ENCODE data around the gene GYS1.

Gene GYS1

GRCh38 chr19:48963371-48964204 is 29.5 kb downstream of the GYS1 start:
- peak; percentile 78 for DNase-seq (ENCODE audit: low spot score)

DNA sequence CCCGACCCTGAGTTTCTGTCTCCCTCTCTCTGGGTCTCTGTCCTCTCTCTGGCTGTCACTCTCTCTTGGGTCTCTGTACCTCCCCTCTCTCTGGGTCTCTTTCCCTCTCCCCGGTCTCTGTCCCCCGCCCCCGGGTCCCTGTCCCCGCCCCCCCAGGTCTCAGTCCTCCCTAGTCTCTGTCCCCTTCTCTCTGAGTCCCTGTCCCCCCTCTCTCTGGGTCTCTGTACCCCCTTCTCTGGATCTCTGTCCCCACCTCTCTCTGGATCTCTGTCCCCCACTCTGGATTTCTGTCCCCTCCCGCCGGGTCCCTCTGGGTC is 30.3 kb downstream of the GYS1 start:
- DNase-seq (ENCODE audit: low spot score), result no peak

GRCh38 chr19:48962029-48962848 is 30.9 kb downstream of the GYS1 start:
- DNase-seq (ENCODE audit: low spot score), result no peak

GRCh38 chr19:48961673-48962028 is 31.5 kb downstream of the GYS1 start:
- DNase-seq (ENCODE audit: low spot score), result no peak

- no peak for DNase-seq (ENCODE audit: low spot score)
Observed at GRCh38 chr19:48961051-48961649, 32.0 kb downstream of the GYS1 start.

DNA sequence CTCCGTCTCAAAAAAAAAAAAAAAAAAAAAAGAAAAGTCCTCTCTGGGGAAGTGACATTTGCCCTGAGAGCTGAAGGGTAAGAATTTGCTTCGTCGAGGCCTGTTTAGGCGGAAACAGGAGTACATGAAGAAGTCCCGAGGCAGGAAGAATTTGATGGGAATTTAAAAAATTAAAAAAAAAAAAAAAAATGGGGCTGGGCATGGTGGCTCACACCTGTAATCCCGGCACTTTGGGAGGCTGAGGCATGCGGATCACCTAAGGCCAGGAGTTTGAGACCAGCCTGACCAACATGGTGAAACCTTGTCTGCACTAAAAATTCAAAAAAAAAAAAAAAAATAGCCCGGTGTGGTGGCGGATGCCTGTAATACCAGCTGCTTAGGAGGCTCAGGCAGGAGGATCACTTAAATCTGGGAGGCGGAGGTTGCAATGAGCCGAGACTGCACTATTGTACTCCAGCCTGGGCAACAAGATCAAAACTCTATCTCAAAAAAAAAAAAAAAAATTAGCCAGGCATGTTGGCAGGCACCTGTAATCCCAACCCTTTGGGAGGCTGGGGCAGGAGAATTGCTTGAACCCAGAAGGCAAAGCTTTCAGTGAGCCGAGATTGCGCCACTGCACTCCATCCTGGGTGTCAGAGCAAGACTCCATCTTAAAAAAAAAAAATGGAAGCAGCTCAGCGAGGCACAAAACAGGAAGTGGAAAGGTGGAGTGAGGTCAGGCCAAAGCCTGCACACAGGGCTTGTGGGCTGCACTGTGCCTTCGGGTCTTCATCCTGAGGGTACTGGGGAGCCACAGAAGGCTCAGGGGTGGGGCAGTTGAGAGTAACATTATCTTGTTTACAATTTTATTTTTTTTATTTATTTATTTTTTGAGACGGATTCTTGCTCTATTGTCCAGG is 33.5 kb downstream of the GYS1 start:
- DNase-seq (ENCODE audit: low spot score), result no peak

- DNase-seq (ENCODE audit: low spot score), result no peak
Observed at GRCh38 chr19:48958006-48958405, 35.1 kb downstream of the GYS1 start.

- DNase-seq (ENCODE audit: low spot score), result no peak
Observed at GRCh38 chr19:48955308-48955958, 37.7 kb downstream of the GYS1 start.

- peak; percentile 99 for DNase-seq (ENCODE audit: low spot score)
Observed at GRCh38 chr19:48954595-48955307, 38.4 kb downstream of the GYS1 start, which contains the start of gene BAX. TSS of gene BAX (plus strand) at chr19:48954875. CDS start at chr19:48954929, 54 bp downstream.

DNA sequence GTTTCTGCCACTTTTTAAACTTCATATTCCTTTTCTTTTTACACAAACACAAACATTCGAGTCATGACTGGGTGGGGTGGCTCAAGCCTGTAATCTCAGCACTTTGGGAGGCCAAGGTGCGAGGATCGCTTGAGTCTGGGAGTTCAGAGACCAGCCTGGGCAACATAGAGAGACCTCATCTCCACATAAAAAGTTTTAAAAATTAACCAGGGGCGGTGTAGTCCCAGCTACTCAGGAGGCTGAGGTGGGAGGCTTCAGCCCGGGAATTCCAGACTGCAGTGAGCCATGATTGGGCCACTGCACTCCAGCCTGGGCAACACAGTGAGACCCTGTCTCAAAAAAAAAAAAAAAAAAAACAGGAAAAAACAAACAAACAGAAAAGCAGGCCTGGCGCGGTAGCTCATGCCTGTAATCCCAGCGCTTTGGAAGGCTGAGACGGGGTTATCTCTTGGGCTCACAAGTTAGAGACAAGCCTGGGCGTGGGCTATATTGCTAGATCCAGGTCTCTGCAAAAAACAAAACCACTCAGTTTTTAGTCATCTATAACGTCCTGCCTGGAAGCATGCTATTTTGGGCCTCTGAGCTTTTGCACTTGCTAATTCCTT is 39.0 kb downstream of the GYS1 start:
- DNase-seq (ENCODE audit: low spot score), result no peak

DNA sequence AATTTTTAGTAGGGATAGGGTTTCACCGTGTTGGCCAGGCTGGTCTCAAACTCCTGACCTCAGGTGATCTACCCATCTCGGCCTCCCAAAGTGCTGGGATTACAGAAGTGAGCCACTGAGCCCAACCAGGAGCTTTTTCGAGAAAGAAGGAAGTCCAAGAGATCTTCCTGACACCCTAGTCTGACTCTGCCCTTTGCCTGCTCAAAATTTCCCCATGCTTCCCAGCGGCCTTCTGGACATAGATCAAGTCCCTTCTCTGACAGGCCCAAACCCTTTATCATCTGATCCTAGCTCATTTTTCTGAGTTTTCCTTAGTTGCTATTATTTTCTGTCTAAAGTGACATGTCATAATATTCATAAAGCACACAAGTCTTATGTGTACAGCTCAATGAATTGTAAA is 40.0 kb downstream of the GYS1 start:
- DNase-seq (ENCODE audit: low spot score), result no peak

DNA sequence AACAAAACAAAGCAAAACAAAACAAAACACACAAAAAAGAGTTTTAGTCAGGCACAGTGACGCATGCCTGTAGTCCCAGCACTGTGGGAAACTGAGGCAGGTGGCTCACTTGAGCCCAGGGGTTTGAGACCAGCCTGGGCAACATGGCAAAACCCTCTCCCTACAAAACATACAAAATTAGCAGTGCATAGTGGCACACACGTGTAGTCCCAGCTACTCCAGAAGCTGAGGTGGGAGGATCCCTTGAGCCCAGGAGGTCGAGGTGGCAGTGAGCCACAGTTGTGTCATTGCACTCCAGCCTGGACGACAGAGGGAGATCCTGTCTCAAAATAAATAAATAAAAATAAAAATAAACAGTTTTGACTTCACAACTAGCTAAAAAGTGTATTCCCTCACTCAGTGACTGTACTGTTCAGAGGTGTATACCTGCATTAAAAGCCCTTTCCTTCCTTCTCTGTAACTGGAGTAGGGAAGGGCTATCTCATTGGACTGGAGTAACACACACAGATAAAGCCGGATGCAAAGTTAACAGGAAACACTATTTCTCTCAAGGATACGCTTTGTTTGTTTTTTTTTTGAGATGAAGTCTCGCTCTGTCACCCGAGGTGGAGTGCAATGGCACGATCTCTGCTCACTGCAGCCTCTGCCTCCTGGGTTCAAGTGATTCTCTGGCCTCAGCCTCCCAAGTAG is 42.1 kb downstream of the GYS1 start:
- no peak for DNase-seq (ENCODE audit: low spot score)

GRCh38 chr19:48950159-48950558 is 43.0 kb downstream of the GYS1 start:
- DNase-seq (ENCODE audit: low spot score), result no peak

DNA sequence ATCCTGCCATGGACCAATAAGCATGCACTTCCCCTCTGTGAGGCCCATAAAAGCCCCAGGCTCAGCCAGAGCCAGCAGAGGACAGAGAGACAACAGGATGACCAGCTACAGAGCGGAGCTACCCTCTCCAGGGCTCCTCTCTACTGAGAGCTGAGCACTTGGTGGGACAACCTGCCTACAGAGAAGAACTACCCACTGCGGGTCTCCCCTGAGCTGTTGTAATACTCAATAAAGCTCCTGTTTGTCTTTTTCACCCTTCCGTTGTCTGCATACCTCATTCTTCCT is 45.9 kb downstream of the GYS1 start:
- no peak for DNase-seq (ENCODE audit: low spot score)

DNA sequence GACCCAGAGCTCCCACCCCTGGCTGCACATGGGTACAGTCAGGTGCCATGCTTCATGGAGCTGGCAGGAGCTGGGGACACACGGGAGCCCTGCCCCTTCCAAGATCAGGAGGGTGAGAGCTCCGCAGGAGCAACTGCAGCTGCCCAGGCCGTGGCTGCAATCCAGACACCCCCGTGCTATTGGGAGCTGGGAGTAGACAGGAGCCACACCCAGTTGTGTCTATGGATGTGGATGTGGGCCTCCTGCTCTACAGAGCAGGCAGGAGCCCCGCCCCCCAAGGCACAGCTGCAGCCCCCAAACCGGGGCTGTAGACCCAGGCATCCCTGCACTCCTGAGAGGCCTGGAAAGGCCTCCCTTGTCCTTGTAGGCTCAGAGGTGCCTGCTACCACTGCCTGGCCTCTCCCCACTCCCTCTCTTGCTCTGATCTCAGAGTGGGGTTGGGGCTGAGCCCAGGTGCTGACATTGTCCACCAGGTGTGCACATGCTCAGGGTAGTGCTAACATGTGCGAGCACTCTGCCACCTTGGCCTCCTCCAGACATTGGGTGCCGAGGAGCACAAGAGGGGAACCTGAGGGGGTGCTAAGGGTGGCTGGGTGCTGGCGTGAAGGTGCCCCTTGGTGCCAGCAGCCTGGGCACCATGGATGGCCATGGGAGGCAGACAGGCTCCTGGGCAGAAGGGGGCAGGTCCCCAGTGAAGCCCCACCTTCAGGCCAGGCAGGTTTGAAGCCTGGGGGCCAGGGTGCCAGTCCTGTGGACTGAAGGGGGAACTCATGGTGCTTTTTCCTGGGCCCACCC is 46.4 kb downstream of the GYS1 start:
- no peak for DNase-seq (ENCODE audit: low spot score)

DNA sequence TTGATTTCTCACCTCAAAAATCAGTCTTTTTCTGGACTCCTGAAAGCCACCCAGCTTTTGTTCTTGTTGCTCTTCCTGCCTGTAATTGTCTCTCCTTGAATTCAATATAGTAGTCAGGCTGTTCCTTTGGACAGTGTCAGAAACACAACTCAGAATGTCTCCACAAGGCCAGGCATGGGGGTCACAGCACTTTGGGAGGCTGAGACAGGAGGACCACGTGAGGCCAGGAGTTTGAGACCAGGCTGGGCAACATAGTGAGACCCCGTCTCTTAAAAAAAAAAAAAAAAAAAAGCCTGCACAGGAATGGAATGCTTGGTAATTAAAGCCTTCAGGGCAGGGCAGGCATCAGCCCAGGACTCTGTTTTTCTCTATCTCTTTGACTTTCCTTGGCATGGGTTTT is 47.3 kb downstream of the GYS1 start:
- DNase-seq (ENCODE audit: low spot score), result no peak

DNA sequence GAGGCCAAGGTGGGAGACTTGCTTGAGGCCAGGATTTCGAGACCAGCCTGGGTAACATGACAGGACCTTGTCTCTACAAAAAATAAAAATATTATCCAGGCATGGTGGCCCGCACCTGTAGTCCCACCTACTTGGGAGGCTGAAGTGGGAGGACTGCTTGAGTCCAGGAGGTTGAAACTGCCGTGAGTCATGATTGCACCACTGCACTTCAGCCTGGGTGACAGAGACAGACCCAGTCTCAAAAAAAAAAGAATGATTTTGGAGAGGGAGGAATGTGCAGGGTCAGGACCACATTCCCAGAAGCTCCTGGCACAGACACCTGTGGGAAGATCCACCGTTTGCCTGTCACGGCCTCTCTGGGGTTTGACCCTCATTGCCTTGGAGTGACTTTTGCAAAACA is 47.7 kb downstream of the GYS1 start:
- DNase-seq (ENCODE audit: low spot score), result no peak

GRCh38 chr19:48943081-48943480 is 50.0 kb downstream of the GYS1 start:
- DNase-seq (ENCODE audit: low spot score), result no peak

DNA sequence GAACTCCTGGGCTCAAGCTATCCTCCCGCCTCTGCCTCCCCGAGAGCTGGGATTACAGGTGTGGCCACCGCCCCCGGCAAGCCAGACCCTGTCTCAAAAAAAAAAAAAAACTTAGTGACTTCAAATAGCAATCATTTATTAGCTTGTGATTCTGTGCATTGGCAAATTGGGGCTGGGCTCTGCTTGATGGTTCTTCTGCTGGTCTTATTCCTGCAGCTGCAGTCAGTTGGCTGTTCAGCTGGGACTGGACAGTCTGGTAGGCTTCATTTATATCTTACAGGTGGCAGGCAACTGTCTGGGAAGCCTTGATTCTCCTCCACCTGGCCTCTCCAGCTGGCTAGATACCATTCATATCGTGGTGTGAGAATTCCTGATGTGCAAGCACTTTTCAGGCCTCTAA is 52.2 kb downstream of the GYS1 start:
- no peak for DNase-seq (ENCODE audit: low spot score)

Measured in ecto neural progenitor cell (in vitro differentiated cells).